GM19035 (cell line): ENCODE results near the gene EGLN1.
A peak's percentile ranks its signal among the peaks of the same experiment; 100 is the strongest.

Source experiments
- ATAC-seq: cut with Tn5 transposase; IDR thresholded peaks from one replicate; pipeline ENCODE4 v1.9.1; 2021; ENCODE audit not compliant: unreplicated experiment

Gene EGLN1

DNA sequence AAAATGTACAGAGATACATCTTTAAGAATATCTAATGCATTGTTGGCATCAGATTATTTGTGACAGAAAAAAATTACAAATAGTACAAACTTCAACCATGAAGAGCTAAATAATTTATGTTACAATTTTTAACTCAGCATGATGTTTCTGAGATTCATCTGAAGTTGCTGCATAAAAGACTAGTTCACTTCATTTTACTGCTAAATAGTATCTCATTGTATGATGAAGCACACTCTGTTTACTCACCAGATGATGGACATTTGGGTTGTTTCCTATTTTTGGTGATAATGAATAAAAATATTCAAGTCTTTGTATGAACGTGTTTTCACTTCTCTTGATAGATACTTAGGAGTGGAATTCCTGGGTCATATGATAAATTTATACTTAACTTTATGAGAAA, 20.6 kb downstream of the EGLN1 start:
- ATAC-seq, result no peak

DNA sequence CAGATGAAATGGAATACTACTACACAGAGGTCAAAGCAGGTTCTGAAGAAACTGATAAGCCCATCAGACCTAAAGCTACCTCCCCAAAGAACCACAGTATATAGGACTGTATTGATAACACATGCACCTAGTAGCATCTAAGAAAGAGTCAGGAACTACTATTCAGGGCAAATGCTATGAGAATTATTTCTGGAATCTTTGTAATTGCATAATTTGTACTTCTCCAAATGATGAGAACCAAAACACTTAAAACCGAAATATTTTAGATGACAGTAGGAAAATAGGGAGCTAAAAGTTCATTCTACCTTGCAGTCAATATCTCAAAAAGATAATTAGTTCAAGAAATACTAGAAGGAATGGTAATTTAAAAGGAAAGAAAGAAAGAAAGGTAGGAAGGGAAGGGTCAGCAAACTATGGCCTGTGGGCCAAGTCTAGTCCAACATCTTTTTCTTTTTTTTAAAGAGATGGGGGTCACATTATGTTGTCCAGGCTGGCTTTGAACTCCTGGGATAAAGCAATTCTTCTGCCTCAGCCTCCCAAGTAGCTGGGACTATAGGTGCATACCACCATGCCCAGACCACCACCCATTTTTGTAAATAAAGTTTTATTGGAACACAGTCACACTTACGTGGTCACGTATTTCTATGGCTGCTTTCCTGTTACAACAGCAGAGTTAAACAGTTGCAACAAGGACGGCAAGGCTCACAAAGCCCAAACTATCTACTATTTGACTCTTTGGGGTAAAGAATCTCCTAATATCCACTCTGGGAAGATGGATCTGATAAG, 24.0 kb downstream of the EGLN1 start:
- no peak for ATAC-seq

DNA sequence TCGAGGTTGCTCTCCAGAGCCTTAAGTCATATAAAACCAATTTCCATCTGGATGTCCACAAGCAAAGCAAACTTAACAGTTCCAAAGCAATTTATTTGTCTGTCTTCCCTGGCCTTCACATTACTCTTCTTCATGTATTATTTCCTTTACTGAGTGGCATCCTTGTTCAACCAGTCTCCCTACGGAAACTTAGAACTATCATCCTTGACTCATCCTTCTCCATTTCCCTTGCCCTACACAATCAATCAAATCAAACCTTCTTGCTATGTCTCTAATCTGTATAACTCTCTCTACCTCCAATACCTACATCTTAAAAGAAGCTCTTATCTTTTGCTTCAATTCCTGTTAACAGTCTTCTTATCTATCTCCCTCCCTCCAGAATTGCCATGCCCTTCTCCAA, 25.4 kb downstream of the EGLN1 start:
- no peak for ATAC-seq

DNA sequence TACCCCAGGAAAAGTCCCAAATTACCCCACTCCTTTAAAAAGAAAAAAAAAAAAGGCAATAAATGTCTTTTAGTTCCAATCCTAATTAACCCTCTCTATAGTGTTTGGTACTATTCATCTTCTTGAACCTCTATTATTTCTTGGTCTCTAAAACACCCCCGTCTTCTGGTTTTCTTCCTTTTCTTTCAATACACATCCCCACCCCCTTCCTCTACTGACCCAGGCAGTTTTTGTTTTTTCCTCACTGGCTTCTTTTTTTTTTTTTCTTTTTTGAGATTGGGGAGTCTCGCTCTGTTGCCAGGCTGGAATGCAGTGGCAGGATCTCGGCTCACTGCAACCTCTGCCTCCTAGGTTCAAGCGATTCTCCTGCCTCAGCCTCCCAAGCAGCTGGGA, 26.1 kb downstream of the EGLN1 start:
- ATAC-seq, result no peak

DNA sequence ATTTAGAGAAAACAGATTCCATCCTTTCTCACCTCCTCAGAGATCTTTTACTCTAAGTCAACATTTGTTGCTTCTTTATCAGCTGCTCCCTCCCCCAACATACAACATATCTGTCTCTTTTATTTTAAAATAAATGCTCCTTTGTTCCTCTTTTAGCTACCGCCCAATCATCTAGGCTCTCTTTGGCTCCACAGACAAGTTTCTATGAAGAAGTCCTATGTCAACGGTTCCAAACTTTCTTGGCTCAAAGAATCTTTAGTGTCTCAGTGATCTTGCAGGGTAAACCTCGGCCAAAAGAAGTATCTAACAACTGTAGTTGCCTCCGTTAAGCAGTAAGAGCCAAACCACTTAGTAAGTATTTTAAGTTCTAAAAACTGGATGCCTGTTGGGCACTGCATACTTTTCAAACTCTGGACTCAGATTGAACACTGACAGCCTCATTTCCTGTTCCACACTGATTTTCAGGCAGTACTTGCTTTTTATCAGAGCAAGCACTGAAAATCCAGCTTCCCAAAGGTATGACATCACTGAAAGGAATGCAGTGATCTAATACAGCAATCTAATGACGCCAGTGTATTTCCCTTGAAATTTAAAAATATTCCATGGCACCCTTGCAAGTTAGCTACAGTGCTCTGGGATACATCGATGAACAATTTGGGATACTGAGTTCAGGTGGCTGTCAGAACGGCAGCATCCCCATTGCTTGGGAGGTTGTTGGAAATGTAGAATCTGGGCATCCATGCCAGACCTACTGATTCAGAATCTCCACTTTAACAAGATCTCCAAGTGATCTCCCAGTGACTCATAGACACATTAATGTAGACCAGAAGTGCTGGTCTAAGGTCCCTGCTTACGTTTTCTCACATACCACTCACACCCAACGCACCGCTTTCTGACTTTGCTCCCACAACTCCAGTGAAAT, 26.8 kb downstream of the EGLN1 start:
- ATAC-seq, result no peak

DNA sequence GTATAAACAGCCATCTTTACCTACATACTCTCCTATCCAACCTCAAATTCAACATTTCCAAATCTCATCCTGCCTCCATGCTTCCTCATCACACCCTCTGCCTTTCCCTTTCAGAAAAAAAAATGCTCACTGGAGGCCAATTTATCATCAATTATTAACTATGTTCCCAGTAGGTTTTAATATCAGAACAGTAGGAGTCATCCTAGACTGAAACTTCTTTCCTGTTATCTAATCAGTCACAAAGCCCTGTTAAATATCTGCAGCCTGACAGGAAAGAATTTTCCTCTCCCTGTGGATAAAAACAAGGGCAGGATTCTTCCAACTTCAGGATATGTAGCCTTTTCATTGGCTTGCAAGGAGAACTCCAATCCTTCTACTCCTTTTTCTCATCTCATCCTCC, 28.4 kb downstream of the EGLN1 start:
- ATAC-seq, result no peak

DNA sequence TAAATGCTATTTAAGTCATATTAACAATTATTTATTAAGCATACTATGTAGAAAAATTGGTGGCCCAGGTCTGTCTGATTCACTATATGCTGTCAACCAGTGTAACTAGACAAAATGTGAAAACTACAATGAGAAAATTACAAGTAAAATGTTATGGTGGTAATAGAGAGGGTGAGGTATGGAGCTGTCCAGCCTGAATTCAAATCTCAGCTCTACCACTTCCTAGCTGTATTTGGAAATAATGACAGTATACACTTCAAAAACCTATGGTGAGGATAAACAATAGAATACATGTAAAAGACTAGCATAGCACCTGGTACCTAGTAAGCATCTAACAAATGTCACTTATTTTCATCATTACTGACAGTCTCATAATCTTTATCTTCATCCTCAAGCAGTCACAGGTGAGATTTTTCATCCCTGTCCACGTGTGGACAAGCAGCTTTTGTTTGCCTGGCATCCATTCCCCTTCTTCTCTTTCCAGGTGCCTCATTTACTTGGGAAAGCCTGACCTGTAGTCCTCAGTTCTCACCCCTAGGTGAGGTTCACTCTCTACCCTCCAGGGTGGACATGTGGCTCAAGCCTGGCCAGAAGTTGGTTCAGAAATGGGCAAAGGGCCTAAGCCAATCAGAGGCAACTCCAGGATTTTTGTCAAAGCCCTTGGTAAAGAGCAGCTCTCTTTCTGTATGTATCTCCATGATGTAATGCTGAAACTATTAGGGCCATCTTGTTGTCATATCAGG, 29.5 kb downstream of the EGLN1 start:
- ATAC-seq, result no peak

DNA sequence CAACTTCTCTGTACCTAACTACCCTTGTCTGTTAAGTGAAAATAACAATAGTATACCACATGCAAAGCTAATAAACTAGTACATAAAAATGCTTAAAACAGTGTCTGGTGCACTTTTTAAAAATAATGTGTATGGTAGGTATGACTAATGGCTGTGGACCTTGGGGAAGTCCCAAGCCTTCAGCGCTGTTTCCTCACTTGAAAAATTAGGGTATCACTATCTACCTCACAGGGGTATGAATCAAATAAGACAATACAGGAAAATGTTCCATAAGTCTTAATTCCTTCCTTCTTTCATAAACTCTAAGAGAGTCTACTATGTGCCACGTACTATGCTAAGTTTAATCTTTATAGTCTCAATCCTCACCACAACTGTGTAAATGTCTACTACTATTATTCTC, 32.0 kb downstream of the EGLN1 start:
- ATAC-seq, result no peak

DNA sequence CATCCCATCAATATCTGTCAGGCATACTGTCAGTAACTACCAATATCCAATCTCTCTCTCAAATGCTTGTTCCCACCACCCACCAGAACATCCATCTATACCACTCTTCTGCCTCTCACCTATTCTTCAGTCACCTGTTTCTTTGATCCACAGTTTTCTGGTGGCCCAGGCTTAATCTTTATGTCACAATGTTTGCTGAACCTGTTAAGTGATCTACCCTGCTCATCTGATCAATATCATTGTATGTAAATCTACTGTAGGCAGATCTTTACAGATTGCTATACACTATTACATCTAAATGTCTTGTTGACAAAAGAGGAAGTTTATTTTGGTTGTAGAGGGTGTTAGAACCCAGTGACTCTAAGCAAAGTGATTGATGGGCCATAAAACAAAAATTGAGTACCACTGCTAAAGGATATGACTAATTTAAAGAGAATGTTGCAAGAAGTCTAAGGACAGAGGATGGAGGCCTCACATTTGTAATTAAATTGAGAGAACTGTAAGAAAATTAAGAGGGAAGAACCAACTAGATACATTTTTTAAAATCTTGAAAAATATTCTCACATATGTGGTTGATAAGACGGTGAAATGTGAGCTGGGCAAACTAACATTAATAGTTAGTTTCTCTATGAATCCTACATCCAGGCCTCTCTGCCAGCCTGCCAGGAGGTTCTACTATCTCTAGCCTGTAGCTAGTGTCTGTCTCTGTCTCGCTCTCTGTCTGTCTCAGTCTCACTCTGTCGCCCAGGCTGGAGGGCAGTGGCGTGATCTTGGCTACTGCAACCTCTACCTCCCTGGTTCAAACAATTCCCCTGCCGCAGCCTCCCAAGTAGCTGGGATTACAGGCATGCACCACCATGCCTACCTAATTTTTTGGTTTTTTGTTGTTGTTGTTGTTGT, 34.1 kb downstream of the EGLN1 start:
- peak; percentile 51 for ATAC-seq

DNA sequence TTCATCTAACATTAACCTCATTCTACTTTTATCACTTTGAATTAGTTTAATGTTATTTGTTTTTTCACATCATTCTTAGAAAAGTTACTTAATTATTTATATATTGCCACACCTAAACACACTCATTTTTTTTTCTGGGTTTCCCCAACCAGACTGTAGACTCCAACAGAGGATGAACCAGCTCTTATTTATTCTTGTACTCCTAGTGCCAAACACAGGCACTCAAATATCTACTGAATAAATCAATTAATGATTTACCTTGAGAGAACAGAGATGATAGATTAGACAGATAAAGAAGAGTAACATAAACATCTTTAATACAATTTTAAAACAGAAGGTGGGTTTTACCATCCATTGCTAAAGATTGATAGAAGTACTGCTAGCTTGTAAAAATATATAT, 35.6 kb downstream of the EGLN1 start:
- no peak for ATAC-seq

DNA sequence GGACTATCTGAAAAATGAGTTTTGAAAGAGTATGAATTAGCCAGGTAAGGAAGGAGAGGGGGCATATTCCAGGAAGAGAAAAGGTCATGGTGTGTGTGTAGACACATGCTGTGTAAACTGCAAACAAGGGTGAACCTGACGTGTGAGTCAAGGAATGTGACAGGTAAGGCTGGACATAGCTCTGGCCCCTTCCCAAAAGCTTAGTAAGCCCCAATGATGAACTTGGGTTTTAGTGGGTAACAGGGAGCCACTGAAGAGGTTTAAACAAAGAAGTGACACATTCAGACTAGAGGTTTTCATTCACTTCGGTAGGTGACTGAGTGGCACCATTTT, 36.7 kb downstream of the EGLN1 start:
- no peak for ATAC-seq

DNA sequence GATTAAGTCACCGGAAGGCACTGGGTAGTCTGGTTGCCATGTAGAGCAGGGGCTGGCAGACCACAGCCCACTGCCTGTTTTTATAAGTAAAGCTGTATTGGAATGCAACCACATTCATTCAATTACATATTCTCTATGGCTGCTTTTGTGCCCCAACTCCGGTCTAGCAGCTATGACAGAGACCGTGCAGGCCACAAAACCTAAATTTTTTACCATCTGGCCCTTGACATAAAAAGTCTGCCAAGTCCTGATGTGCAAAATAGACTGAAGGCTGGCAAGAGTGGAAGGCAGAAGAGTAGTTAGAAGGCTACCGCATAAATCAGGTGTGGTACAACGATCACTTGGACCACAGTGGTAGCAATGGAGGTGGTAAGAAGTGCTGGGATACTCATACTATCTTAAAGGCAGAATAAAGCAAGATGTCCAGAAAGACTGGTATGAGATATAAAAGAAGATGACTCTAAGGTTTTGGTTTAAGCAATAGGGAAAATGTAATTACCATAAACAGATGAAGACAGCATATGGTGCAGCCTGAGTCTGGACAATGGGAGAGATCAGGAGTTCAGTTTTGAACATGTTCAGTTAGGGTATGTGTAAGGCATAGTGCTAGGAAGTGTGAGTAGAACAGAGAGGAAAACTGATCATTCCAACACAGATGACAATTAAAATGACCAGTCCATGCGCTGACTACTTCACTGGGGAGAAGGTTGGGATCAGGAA, 37.2 kb downstream of the EGLN1 start:
- no peak for ATAC-seq

DNA sequence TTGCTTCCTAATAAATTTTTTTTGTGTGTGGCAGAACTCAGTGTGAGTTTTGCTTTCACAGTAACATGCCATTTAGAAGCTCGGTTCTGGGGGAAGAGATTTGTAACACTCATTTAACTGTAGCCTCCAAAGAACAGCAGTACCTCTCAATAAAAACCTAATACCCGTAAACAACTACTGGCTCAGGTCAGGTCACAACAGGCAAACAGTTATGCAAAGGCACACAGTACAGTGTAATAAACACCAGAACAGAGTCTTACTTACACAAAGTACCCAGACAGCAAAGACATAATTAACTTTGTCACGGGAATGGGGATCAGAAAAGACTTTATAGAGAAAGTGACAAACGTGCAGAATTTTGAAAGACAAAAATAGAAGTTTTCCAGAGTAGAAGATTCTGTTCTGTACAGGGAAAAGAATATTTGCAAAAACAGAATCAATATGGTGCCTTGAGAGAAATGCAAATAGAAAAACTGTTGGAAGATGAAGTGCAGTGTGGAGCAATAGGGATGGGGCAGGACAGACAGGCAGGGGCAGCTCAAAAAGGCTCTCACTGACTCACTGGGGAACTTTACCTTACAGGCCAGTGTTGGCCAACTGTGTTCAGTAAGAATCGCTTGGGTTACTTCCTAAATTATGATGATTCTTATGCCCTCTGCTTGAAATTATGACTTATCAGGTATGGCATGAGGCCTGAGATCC, 38.8 kb downstream of the EGLN1 start:
- ATAC-seq, result no peak

DNA sequence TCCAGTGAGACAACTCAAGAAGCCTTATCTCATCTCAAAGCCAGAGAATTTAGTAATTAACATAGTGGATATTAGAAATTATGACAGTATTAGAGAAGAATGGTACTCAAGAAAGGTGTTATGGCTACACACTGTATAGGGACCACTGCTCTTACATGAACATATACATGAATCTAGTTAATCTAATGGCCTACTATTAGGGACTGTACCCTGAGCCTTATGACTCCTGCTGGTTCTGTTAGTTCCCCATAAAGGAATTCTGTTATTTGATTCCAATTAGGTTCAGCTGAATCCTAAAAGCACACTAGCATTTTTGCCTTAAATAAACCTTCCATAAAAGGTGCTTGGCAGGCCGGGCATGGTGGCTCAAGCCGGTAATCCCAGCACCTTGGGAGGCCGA, 39.7 kb downstream of the EGLN1 start:
- ATAC-seq, result no peak

DNA sequence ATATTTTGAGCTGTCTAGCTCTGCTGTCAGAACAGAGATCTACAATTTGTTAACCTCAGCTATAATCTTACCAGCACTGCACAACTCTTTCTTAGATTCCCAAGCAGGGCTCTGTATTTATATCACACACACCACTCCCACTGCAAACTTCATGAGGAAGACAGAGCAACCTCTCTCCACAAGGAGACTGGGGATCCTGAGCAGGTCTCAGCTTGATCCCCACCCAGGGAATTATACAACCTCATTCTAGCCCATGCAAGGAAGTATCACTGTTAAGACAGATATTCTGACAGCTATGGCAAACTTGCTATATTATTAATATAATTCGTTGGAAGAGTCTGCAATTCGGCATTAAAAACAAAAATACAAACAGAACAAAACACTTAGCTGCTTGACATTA, 40.4 kb downstream of the EGLN1 start:
- no peak for ATAC-seq

DNA sequence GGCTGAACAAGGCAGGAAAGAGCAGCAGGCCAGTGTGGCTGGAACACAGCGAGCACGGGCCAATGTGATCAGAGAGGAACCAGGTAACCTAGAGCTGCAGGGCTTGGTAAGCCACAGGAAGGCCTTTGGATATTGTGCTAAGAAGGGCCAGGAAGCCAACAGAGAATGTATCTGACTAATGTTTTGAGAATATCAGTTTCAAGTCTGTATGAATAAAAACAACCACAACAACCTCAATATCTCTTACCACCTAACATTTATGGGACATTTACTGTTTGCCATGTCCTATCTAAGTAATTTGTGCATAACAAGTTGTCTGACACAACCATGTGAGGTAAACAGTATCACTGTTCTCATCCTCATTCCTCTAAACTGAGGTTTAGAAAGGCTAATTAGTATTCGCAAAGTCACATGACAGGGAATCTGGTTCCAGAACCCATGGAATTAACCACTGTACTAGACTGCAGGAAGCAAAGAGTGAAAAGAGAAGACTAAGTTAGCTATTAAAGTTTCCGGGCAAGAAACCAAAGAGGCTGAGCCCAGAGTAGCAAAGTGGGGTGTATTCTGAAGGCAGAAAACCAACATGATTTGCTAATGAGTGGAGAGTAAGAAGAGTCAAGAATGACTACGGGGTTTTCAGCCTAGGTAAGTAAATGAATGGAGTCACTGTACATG, 45.1 kb downstream of the EGLN1 start:
- no peak for ATAC-seq

DNA sequence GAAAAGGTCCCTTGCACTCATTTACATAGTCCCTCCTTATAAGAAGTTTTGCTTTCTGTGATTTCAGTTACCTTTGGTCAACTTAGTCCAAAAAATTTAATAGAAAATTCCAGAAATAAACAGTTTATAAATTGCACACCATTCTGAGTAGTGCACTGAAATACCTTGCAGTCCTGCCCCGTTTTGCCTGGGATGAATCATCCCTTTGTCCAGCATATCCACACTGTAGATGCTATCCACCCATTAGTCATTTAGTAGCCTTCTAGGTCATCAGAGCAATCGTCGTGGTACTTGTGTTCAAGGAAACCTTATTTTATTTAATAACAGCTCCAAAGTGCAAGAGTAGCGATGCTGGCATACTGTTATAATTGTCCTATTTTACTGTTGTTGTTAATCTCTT, 46.0 kb downstream of the EGLN1 start:
- no peak for ATAC-seq

DNA sequence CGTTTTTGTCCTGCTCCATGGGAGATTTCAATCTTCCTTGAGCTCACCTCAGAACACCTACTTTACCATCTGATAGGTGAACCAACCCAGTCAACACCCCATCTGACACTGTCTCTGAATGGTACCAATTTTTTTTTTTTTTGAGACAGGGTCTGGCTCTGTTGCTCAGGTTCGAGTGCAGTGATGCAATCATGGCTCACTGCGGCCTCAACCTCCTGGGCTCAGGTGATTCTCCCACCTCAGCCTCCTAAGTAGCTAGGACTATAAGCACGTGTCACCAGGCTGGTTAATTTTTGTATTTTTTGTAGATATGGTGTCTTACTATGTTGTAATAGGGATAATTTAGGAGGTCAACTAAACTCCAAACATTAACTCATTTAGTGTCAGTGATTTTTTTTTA, 47.7 kb downstream of the EGLN1 start:
- ATAC-seq, result no peak

DNA sequence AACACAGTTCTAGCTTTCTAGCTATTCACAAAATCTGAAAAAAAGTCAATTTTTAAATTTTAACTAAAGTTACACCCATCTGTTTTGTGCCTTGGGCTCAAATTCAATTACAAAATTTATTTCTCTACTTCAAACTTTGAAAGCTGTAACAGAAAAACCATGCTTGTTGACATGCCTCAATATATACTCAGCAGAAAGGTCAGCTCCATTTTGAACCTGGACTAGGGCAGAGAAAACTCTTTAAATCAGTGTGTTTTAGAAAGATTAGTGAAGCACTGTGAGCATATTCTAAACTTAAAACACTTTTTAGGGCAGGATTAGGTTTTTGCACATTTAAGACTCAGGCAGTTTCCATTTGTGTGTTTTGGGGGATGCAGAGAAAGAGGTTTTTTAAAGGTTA, 49.6 kb downstream of the EGLN1 start:
- ATAC-seq, result no peak
